Smooth muscle cell of the brain vasculature (primary cell): Measurements from ENCODE around the gene CPNE7.
"Not testable (repeated sequence)": the region's sequence is repeated elsewhere in the genome, so short reads cannot be mapped to it uniquely, and the experiment has no call there.

Source experiments
- DNase-seq: peaks from one replicate; pipeline ENCODE4 v3.0.0-alpha.2; 2012; ENCODE audit warnings: low read depth, low spot score

CPNE7 gene

GRCh38 chr16:89621698-89622409 is 46.3 kb downstream of the CPNE7 start:
- no peak for DNase-seq

- DNase-seq = no peak
Observed at GRCh38 chr16:89623511-89624261, 48.1 kb downstream of the CPNE7 start.

GRCh38 chr16:89624777-89625761 is 49.5 kb downstream of the CPNE7 start:
- no peak for DNase-seq

- no peak for DNase-seq
Observed at GRCh38 chr16:89629827-89630610, 54.5 kb downstream of the CPNE7 start.

GRCh38 chr16:89633064-89633631 is 57.6 kb downstream of the CPNE7 start:
- no peak for DNase-seq

- not testable (repeated sequence) for DNase-seq
Observed at GRCh38 chr16:89634463-89635385, 59.2 kb downstream of the CPNE7 start.

- no peak for DNase-seq
Observed at GRCh38 chr16:89636663-89637062, 61.1 kb downstream of the CPNE7 start.

GRCh38 chr16:89637379-89637778 is 61.8 kb downstream of the CPNE7 start:
- no peak for DNase-seq

- DNase-seq = no peak
Observed at GRCh38 chr16:89638455-89638854, 62.9 kb downstream of the CPNE7 start.

- no peak for DNase-seq
Observed at GRCh38 chr16:89639385-89639784, 63.8 kb downstream of the CPNE7 start.

- DNase-seq = no peak
Observed at GRCh38 chr16:89641458-89642119, 66.0 kb downstream of the CPNE7 start.

- DNase-seq = no peak
Observed at GRCh38 chr16:89642574-89642973, 67.0 kb downstream of the CPNE7 start.

GRCh38 chr16:89643769-89644300 is 68.3 kb downstream of the CPNE7 start:
- DNase-seq = no peak

- no peak for DNase-seq
Observed at GRCh38 chr16:89645122-89645521, 69.6 kb downstream of the CPNE7 start.

GRCh38 chr16:89646270-89646669 is 70.7 kb downstream of the CPNE7 start:
- DNase-seq = no peak
